Measurements from ENCODE around the gene C1QTNF12.
A peak's percentile ranks its signal among the peaks of the same experiment; 100 is the strongest.

GRCh38 chr1:1212780-1213344, 33.7 kb downstream of the C1QTNF12 start:
- TF ChIP-seq SPI1 (IDR thresholded peaks at IDR 0.05; ENCODE audit: borderline replicate concordance, low read depth) (no peak), POLR2AphosphoS5 (IDR thresholded peaks at IDR 0.05; ENCODE audit: low read depth) (peak; percentile 63; the same call in 1 of the 2 replicates), CTCF (IDR thresholded peaks at IDR 0.05; ENCODE audit: insufficient read depth, low read length) (no peak), REST (IDR thresholded peaks at IDR 0.05; ENCODE audit: insufficient replicate concordance, low read depth) (peak; percentile 77), GABPA (IDR thresholded peaks at IDR 0.05; ENCODE audit: low read depth) (no peak)

All from HL-60 (cell line).